ENCODE data around the gene ISM2.
"Not testable (repeated sequence)": the region's sequence is repeated elsewhere in the genome, so short reads cannot be mapped to it uniquely, and the experiment has no call there.

- TF ChIP-seq CTCF (CRISPR knock-in tag; IDR thresholded peaks at IDR 0.05); ZKSCAN1 (IDR thresholded peaks at IDR 0.05; ENCODE audit: low read length); POLR2AphosphoS2 (IDR thresholded peaks at IDR 0.05; ENCODE audit: low read depth, low read length); ZNF335 (CRISPR knock-in tag; IDR thresholded peaks at IDR 0.05); ZFP91 (CRISPR knock-in tag; IDR thresholded peaks at IDR 0.05; ENCODE audit: borderline replicate concordance); MYC (CRISPR knock-in tag; IDR thresholded peaks at IDR 0.05; ENCODE audit: borderline replicate concordance); POLR2A (IDR thresholded peaks at IDR 0.05; ENCODE audit: insufficient read depth in 1 of 2, low read depth in 2 of 2, low read length in 2 of 2); ZSCAN30 (CRISPR knock-in tag; IDR thresholded peaks at IDR 0.05); ZBTB3 (CRISPR knock-in tag; IDR thresholded peaks at IDR 0.05; ENCODE audit: borderline replicate concordance, low read depth); TAF1 (CRISPR knock-in tag; IDR thresholded peaks at IDR 0.05); MAX (IDR thresholded peaks at IDR 0.05); ZNF331 (CRISPR knock-in tag; IDR thresholded peaks at IDR 0.05); CEBPB (IDR thresholded peaks at IDR 0.05; ENCODE audit: borderline replicate concordance, low read depth, low read length); PREB (CRISPR knock-in tag; IDR thresholded peaks at IDR 0.05): not testable (repeated sequence)
Observed at GRCh38 chr14:77545171-77545570, 46.6 kb upstream of the ISM2 start.

Data from HepG2 (cell line).